CD4-positive, alpha-beta T cell treated with Interferon gamma for 1 hour (primary cell): ENCODE results near the gene FLT3LG.
A peak's percentile ranks its signal among the peaks of the same experiment; 100 is the strongest.
"Not testable (repeated sequence)": the region's sequence is repeated elsewhere in the genome, so short reads cannot be mapped to it uniquely, and the experiment has no call there.

ENCODE experiments used
- DNase-seq: peaks from one replicate; pipeline ENCODE4 v3.0.0-alpha.2; 2020

Gene FLT3LG

DNA sequence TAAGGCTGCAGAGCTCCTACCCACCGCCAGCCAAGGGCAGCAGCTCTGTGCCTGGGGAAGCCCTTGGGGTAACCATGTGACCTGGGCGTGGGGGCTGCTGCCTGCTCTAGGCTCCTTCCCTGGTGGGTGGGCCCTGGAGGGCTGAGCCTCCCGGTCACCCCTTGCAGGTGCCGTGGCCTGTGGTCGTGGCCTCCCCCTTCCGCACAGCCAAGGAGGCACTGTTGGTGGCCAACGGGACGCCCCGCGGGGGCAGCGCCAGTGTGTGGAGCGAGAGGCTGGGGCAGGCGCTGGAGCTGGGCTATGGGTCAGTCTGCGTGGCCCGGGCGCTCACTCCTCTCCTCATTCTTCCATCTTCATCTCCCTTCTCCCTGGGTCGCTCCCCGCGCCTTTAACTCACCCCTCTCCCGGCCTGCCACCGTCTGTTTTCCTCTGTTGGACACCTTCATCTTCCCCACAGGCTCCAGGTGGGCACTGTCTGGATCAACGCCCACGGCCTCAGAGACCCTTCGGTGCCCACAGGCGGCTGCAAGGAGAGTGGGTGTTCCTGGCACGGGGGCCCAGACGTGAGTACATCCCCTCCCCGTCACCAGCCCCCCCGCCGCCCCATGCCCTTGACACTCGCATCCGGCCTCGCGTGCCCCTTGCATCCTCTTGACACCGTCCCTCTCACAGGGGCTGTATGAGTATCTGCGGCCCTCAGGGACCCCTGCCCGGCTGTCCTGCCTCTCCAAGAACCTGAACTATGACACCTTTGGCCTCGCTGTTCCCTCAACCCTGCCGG lies 9.9 kb upstream of the FLT3LG start:
- no peak for DNase-seq

DNA sequence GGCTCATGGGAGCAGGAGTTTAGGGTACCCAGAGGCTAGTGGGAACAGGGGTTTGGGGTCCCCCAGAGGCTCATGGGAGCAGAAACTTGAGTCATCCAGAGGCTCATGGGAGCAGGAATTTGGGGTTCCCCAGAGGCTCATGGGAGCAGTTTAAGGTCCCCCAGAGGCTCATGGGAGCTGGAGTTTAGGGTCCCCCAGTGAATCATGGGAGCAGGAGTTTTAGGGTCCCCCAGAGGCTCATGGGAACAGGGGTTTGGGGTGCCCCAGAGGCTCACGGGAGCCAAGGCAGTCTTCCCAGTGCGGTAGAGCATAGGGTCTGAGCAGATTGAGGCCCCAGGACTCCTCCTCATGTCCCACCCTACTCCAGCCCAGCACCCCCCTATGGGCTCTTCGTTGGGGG lies 8.6 kb upstream of the FLT3LG start:
- no peak for DNase-seq

DNA sequence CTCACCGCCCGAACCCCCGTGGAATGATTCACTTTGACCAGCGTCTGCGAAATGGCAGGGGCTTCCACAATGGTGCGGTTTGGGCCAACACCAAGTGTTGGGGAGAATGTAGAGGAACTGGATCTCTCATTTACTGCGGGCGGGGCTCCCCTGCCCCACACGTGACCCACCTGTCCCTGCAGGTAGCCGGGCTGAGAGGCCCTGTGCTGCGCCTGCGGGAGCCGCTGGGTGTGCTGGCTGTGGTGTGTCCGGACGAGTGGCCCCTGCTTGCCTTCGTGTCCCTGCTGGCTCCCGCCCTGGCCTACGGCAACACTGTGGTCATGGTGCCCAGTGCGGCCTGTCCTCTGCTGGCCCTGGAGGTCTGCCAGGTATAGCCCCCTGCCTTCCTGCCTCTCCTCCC lies 5.8 kb upstream of the FLT3LG start:
- no peak for DNase-seq

DNA sequence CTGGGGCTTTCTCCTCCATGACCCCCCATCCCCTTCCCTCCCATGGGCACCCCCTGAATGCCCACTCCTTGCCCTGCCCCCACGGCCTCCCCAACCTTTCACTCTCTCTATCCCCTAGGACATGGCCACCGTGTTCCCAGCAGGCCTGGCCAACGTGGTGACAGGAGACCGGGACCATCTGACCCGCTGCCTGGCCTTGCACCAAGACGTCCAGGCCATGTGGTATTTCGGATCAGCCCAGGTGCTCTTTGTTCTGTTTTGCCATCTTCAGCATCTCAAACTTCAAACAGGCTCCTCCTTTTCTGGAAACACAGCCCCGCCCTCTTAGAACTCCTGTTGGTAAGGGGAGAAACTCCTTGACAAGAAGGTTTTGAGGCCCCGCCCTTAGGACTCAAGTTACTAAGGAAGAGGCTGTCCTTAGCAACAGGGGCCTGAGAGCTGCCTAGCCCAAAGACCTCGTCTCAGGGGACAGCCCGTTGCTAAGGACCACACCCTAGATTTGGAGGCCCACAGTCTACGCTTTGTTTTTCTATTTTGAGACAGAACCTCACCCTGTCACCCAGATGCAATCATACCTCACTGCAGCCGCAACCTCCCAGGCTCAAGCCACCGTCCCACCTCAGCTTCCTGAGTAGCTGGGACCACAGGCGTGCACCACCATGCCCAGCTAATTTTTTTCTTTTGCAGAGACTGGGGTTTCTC lies 5.1 kb upstream of the FLT3LG start:
- peak; percentile 98 for DNase-seq

DNA sequence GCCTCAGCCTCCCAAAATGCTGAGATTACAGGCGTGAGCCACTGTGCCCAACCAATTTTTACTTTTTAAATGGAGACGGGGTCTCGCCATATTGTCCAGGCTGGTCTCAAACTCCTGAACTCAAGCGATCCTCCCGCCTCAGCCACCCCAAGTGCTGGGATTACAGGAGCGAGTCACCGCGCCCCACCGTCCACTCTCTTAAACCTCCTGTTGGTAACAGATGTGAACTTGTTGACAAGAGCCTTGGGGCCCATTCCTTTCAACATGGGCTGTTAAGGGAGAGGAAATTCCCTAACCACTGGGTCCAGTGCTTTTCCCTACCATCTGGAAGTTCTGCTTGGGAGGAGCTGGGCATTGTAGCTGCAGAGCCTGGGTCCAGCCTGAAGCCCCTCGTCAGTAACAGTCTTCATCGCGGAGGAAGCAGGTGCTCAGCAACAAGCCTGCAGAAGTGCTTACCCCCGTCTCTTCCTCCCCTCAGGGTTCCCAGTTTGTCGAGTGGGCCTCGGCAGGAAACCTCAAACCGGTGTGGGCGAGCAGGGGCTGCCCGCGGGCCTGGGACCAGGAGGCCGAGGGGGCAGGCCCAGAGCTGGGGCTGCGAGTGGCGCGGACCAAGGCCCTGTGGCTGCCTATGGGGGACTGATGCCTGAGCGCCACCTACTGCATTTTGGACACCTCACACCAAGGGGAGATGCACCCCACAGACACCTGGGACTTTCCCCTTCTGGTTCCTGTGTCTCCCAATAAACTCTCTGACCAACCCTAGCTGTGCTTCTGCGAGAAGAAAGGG lies 4.0 kb upstream of the FLT3LG start:
- DNase-seq = peak; percentile 91

DNA sequence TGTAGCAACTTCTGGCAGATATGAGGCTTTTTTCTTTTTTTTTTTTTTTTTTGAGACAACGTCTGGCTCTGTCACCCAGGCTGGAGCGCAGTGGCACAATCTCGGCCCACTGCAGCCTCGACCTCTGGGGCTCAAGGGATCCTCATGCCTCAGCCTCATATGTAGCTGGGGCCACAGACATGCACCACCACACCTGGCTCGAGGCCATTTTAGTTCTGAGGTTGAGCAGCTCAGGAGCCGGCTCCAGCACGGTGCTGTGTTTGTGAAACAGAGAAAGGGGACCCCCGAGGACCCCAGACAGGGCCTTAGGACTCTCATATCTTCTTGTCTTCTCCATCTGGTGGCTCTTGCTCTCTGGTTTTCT lies 3.4 kb upstream of the FLT3LG start:
- no peak for DNase-seq

DNA sequence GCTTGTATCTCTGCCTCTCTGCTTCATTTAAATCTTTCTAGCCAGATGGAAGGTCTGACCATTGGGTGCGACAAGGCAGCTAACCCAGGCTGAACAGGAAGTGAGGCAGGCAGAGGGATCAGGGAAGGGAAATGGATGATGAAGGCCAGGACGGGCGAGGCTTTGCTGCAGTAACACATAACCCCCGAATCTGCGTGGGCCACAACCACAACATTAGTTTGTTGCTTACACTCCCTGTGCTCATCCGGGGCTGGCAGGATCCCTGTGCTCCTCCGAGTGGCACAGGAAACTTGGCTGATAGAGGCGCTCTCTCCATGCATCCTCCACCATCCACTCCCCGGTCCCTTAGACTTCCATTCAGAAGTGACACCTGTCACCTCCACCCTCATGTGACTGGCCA lies 1.1 kb upstream of the FLT3LG start:
- DNase-seq = no peak

DNA sequence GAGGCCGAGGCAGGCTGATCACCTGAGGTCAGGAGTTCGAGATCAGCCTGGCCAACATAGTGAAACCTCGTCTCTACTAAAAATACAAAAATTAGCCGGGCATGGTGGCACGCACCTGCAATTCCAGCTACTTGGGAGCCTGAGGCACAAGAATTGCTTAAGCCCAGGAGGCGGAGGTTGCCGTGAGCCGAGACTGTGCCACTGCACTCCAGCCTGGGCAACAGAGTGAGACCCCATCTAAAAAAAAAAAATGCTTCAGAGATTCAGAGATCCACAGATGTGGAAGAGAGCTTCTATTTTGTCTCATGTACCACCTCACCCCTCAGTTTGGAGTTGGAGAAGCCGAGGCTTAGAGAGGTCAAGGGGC lies 531 bp upstream of the FLT3LG start:
- DNase-seq = not testable (repeated sequence)

DNA sequence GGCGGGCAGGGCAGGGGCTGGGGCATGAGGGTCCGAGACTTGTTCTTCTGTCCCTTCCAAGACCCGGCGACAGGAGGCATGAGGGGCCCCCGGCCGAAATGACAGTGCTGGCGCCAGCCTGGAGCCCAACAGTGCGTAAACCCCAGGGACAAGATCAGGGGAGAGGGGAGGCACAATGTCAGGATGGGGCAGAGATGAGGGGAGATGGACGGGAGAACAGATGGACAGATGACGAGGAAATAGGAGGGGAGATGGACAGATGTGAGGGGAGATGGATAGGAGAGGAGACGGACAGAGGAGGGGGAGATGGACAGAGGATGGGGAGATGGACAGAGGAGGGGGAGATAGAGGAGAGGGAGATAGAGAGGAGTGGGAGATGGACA lies 518 bp downstream of the FLT3LG start:
- no peak for DNase-seq

DNA sequence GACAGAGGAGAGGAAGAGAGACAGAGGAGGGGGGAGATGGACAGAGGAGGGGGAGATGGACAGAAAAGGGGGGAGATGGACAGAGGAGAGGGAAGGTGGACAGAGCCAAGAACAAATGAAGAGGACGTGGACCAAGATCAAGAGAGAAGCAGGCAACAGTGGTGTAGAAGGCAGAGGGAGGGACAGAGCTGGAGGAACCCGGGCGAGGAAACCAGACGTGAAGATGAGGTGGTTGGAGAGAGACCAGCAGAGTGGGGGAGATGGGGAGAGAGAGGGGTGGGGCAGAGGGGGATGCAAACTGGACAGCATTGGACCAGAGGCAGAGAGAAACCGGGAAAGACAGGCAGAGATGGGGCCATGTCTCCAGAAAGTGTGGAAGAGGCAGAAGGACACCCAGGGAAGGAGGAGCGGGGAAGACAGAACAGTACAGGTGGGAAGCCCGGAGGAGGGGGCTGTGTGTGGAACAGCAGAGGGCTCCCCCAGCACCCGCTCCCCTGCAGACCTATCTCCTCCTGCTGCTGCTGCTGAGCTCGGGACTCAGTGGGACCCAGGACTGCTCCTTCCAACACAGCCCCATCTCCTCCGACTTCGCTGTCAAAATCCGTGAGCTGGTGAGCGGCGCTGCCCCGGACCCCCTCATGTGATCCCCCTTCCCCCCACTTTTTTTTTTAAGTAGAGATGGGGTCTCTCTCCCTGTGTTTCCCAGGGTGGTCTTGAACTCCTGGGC lies 1.3 kb downstream of the FLT3LG start:
- peak; percentile 6 for DNase-seq

DNA sequence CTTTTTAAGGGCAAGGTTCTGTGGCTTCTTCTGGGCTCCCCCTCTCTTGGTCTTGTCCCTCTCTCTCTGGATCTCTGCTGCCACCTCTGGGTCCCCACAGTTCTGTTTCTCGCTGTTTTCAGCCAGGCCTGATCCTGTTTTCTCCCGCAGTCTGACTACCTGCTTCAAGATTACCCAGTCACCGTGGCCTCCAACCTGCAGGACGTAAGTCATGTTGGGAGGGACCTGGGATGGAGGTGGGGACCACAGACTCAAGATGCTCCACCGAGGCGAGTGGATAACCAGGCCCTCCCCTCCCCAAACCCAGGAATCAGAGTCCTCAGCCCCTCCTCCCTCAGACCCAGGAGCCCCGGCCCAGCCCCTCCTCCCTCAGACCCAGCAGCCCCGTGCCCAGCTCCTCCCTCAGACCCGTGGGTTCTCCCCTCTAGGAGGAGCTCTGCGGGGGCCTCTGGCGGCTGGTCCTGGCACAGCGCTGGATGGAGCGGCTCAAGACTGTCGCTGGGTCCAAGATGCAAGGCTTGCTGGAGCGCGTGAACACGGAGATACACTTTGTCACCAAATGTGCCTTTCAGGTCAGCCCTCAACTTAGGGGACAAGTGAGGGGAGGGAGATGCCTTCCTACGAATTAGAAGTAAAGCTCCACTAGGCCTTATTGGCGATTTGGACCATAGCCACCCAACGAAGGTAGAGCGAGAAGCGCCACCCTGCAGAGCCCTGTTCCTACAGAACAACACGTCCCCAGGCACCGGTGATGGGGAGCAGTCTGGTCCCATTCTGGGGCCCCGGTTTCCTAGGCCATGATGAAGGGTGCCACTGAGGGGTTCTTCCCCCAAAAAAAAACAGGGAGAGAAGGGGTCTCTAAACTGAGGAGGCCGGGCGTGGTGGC lies 2.2 kb downstream of the FLT3LG start:
- DNase-seq = peak; percentile 71

DNA sequence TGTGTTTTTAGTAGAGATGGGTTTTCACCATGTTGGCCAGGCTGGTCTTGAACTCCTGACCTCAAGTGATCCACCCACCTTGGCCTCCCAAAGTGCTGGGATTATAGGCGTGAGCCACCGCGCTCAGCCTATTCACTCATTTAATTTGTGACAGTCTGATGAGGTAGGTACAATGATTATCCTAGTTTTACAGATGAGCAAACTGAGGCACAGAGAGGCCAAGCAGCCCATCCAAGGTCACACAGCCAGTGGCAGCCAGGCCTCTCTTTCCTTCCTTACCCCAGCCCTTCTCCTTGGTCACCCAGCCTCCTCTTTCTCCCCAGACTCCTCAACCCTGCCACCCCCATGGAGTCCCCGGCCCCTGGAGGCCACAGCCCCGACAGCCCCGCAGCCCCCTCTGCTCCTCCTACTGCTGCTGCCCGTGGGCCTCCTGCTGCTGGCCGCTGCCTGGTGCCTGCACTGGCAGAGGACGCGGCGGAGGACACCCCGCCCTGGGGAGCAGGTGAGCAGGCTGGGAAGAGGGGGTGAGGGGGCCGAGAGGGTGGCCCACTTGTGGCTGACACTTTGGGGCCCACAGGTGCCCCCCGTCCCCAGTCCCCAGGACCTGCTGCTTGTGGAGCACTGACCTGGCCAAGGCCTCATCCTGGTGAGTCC lies 6.1 kb downstream of the FLT3LG start:
- no peak for DNase-seq

DNA sequence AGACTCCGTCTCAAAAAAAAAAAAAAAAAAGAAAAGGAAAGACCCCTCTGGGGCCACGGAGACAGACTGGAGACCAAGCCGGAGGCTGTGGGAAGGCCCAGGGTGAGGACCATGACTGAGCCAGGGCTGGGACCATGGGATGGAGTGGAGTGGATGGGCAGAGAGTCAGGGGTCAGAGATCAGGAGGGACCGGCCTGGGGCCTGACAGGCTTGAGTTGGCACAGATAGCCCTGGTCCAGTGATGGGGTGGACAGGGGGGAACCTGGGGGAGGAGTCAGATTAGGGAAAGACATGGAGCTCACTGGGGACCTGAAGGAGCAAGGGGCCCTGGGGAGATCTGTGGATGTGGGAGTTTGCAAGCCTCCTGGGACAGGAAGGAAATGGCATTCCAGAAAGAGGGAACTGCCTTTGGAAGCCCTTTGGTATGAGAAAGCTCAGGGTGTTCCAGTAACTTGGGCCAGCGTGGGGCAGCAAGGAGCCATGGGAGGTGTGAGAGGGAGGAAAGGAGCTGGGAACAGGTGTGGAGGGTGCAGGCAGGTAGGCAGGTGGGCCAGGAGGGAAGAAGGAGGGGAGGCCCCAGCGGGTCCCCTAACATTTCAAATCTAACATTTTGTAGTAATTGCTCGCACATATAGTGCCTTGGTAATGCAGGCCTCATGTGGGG lies 7.1 kb downstream of the FLT3LG start:
- no peak for DNase-seq

DNA sequence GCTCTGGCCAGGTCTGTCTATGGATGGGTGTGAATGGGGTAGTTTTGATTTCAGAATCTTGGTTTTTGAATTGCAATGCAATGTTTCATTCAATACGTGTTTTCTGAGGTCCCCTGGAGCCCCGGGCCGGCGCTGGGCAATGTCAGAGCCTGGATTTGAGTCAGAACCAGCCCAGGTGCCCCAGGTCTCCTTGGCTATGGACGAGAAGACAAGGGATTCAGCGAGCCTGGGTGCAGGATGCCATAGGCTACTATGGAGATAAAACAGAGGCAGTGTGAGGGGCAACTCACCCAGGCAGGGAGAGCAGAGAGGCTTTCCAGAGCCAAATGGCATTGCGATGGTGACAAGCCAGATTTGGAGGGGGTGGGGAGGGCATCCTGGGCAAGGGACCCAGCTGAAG lies 12.2 kb downstream of the FLT3LG start:
- no peak for DNase-seq

DNA sequence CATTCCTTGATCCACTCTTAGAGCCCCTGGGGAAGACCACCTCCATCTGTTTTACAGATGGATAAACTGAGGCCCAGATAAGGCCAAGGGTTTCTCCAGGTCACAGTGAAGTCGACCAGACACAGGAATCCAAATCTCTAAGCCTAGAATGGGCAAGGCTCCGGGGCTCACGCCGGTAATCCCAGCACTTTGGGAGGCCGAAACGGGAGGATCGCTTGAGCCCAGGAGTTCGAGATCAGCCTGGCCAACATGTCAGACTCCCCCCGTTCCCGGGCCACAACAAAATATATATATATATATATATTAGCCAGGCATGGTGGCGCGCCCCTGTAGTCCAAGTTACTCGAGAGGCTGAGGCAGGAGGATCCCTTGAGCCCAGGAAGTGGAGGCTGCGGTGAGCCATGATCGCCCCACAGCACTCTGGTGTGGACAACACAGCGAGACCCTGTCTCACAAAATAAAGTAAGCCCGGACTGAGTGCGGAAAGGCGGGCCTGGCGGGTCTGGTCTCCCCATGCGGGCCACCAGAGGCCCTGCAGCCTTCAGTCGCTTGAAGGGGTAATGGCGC lies 12.8 kb downstream of the FLT3LG start:
- no peak for DNase-seq

DNA sequence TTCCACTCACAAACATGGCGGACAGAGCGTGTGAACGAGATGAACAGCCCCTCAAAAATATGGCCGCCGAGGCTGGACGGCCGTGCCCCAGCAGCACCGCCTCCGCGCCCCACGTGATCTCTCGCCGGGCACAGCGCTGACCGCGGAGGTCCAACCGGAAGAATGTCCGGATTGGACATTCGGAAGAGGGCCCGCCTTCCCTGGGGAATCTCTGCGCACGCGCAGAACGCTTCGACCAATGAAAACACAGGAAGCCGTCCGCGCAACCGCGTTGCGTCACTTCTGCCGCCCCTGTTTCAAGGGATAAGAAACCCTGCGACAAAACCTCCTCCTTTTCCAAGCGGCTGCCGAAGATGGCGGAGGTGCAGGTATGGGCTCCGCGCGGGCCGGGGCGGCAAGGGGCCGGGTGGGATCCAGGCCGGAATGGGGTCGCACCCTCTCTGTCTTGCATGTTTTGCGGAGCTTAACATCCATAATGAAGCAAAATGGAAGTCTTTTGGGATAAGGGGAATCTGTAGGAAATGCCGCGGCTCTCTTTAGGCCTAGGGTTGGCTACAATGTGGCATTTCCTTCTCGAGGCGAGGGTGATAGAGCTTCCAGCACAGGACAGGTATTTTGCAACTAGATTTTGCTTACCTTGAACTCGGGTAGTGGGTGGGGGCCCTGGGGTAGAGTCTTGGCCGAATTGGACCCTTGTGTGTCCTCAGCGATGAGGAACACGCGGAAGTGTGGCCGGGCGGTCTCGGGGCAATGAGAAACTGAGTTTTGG lies 13.4 kb downstream of the FLT3LG start, which contains the start of gene RPL13A:
RPL13A (plus strand) TSS at position 332 of the 769 bp plus-strand sequence; CDS start at position 354, 22 bp downstream.
- peak; percentile 99 for DNase-seq

DNA sequence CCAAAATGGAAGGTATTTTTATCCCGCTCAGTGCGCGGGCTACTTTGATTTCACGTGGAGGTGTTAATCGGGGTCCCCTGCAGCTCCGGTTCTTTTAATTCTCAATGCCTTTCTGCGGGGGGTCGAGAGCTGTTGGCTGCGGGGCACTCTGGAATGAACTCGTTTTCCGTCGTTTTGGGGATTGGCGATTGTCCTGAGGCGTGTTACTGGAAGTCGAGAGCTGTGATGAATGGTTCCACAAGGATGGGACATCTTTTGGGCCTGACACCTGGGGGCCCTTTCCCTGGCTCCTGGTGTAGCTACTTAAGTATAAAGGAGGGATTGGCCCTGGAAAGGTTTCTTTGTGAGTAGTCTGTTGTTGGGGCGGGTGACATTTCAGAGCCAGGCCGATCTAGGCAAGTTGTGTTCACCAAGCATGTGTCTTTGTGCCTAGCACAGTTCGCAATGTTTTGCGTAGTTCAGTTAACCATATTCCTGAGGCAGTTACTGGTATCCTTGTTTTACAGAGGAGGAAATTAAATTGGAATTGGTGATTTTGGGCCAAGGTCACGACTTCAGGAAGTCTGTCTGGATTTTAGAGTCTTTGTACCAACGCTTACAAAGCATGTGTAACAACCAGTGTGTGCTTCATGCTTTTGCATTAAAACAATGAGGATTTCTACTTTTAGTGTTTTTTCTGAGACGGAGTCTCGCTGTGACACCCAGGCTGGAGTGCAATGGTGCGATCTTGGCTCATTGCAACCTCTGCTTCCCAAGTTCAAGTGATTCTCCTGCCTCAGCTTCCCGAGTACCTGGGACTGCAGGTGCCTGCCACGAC lies 14.2 kb downstream of the FLT3LG start:
- no peak for DNase-seq

DNA sequence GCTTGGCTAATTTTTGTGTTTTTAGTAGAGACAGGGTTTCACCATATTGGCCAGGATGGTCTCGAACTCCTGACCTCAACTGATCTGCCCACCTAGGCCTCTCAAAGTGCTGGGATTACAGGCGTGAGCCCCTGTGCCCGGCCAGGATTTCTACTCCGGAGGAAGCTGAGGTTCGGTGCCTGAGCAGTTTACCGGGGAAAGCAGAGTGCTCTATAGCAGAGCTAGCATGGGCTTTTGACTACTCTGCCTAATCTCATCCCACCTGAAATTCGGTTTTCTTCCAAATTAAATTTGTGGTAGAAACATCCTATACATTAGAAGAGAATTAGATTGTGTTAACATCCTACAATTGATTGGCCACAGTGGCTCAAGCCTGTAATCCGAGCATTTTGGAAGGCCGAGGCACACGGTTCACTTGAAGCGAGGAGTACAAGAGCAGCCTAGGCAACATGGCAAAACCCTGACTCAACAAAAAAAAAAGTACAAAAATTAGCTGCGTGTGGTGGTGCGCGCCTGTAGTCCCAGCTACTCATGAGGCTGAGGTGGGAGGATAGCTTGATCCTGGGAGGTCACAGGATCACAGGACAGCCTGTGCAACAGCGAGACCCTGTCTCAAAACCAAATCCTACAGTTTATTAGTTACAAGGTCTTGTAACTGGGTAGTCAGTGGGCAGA lies 15.0 kb downstream of the FLT3LG start:
- no peak for DNase-seq
